ACHN (cell line): Measurements from ENCODE around the gene OPTN.
"Not testable (repeated sequence)": the region's sequence is repeated elsewhere in the genome, so short reads cannot be mapped to it uniquely, and the experiment has no call there.

Experiments used
- DNase-seq: peaks from one replicate; pipeline ENCODE4 v3.0.0-alpha.2; 2015
- in situ Hi-C: cut with HindIII; loops from 2 replicates; pipeline ENCODE4 v1.10.0; 2017; ENCODE audit warnings: low sequenced_read_pairs, low pct_ligation_motif_present, low pct_unique_long_range_greater_than_20kb

The OPTN gene

GRCh38 chr10:13099666-13100348 is at the start of gene OPTN:
Gene OPTN (plus strand): TSS chr10:13100163. CDS start chr10:13109123, 8,960 bp downstream.
- peak; percentile 87 for DNase-seq
- in situ Hi-C loops: no loop called here

DNA sequence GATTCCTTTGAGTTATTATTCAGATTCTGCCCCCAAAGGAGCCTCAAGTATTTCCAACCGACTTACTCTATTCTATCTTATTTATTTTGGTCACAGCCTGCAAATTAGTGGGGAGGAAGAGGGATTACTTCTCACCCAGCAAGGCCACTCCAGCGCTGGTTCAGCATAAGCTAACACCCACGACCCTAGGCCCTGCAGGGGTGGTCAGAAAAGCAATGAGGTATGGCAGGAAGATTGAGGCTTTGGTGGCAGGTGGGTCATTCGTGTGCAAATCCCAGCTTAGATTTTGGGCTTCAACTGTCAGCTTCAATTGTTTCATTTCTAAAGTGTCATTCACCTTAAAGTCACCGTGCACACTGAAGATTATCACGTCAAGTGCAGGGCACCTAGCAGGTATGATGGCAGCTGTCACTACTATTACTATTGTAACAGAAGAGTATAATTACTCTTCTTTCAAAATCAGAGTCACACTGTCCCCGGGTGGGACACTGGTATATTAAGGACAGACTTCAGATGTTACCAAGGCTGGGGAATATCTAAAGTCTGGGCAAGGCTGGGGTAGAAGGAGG is 48.8 kb upstream of the OPTN start:
- in situ Hi-C loops: no loop called here
- DNase-seq: no peak

DNA sequence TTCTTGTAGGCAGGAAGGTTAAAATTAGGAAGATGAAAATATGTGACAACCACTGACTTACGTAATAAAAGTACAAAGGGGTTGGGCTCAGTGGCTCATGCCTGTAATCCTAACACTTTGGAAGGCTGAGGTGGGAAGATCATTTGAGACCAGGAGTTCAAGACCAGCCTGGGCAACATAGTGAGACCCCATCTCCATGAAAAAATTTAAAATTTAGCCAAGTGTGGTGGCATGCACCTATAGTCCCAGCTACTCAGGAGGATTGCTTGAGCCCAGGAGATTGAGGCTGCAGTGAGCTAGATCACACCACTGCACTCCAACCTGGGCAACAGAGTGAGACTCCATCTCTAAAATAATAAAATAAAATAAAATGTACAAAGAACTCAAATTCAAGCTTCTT is 46.8 kb upstream of the OPTN start:
- DNase-seq, in situ Hi-C loops: not testable (repeated sequence)

- in situ Hi-C loops: no loop called here
- no peak for DNase-seq
Measured at GRCh38 chr10:13053794-13054462, 46.0 kb upstream of the OPTN start.

- in situ Hi-C loops: no loop called here
- DNase-seq: no peak
Measured at GRCh38 chr10:13054844-13055243, 45.1 kb upstream of the OPTN start.

DNA sequence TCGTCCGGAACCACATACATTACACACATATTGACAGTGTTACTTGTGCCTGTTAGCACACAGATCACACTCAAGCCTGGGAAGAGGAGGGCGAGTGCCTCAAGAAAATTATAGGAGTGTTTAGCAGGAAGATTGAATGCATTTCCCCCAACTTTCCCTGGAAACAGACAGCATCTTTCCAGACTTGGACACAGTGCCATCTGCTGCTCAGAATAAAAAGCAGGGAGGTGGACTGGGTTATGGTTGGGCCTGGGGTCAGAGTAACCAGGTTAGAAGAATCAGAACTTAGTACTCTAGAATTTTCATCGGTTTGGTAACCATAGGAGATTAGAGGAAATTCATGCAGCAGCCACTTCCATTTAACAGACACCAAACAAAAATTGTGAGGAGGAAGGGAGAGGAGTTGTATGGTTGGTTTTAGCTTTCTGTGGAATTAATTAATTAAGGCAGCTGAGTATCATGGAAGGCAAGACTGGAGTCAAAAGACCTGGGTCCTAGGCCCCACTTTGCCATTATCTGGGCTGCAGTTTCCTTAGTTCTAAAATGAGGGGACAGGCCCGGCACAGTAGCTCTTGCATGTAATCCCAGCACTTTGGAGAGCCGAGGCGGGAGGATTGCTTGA is 43.4 kb upstream of the OPTN start:
- peak; percentile 13 for DNase-seq
- in situ Hi-C loops: no loop called here

DNA sequence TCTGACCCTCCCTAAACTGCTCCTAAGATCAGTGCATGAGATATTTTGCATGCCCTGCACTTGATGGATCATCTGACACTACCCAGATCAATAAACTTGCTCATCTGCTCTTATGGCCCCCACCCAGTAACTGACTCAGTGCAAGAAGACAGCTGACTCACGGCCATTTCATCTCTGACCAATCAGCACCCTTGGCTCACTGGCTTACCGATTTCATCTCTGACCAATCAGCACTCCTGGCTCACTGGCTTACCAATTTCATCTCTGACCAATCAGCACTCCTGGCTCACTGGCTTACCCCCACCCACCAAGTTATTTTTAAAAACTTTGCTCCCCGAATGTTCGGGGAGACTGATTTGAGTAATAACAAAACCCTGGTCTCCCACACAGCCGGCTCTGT is 37.2 kb upstream of the OPTN start:
- in situ Hi-C loops: no loop called here
- no peak for DNase-seq

GRCh38 chr10:13066527-13066926 is 33.4 kb upstream of the OPTN start:
- DNase-seq: no peak
- in situ Hi-C loops: no loop called here

- in situ Hi-C loops: no loop called here
- no peak for DNase-seq
Measured at GRCh38 chr10:13067431-13067830, 32.5 kb upstream of the OPTN start.

DNA sequence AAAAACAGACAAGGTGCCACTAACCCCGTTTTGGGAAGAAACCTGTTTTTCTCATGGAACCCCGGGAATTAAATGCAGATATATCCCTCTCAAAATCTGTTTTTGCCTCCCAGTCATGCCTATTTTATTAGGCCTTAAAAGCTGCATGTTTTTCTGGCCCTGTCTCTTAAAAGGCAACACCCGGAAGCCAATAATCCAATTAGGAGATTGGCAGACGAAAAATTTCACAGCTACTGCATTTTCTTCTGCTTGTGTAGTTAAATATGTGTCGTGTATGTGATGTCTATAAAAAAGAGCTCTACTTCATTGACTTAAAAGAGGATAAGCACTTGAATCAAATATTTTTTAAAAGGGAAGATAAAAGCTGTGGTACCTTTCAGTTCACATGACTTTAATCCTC is 31.9 kb upstream of the OPTN start:
- DNase-seq: no peak
- in situ Hi-C loops: no loop called here

GRCh38 chr10:13068484-13068883 is 31.5 kb upstream of the OPTN start:
- in situ Hi-C loops: no loop called here

DNA sequence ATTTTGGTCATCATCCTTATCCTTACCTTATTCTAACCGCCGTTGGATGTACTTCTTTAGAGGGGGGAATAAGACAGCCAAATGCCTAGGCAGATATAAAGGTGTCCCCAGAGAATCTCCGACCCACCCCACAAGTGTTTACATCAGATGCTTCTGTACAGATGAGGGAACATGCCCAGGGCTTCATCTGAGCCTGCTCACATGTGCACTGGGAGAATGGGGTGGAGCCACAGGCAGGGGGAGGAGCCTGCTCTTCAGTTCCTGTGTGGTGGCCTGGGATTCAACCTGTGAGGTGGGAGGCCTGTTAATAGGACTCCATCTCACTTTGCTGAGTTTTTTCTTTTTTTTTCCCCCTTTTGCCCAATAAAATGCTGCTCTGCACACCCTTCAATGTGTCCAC is 27.6 kb upstream of the OPTN start:
- no peak for DNase-seq
- in situ Hi-C loops: no loop called here

More at GRCh38 chr10:13068484-13068883, 31.5 kb upstream of the OPTN start:
- DNase-seq: no peak

GRCh38 chr10:13074563-13075451 is 25.2 kb upstream of the OPTN start:
- in situ Hi-C loops: no loop called here
- DNase-seq: peak; percentile 51

GRCh38 chr10:13078912-13079775 is 20.8 kb upstream of the OPTN start:
- no peak for DNase-seq
- in situ Hi-C loops: no loop called here

GRCh38 chr10:13079776-13080050 is 20.2 kb upstream of the OPTN start:
- no peak for DNase-seq
- in situ Hi-C loops: no loop called here

- in situ Hi-C loops: no loop called here
- DNase-seq: no peak
Measured at GRCh38 chr10:13080643-13081042, 19.3 kb upstream of the OPTN start.

DNA sequence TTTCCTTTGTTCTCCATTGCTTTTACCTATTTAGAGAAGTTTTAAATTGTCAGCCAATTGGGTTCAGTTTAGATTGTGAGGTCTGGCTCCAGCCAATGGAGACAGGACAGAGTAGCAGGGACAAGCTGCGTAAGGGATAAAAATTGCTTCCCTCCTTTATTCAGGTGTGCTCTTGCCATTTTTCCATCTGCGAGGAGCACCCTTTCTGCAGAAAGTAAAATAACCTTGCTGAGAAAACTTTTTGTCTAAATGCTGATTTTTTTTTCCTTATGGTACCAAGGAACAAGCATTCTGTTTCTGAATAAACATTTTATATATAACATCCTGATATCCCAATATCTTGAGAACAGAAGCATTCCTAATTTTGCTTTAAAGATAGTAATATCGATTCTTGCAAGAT is 16.3 kb upstream of the OPTN start:
- DNase-seq, in situ Hi-C loops: not testable (repeated sequence)

- in situ Hi-C loops: no loop called here
- DNase-seq: no peak
Measured at GRCh38 chr10:13086056-13086455, 13.9 kb upstream of the OPTN start.
